Measurements from ENCODE around the gene IFNA14.
"Not testable (repeated sequence)": the region's sequence is repeated elsewhere in the genome, so short reads cannot be mapped to it uniquely, and the experiment has no call there.

IFNA14 gene

DNA sequence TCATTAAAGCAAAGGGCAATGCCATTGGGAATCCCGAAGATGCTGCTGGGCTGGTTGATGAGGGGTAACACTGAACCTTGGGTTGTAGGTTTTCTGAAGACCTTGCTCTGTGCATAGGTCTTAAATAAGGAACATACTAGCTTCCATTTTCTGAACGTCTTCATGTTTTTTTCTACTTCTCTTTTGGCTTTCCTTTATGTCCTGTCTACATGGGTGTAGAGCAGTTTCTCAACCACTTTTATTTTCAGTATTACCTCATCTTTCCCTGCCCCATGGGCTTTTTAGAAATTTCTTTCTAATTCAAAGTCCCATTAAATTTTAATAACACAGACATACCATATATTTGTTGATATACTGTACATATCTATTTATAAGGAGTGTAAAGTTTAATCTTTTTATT is at the start of gene IFNA14:
Gene IFNA14 (minus strand): TSS at position 95 of the 400 bp plus-strand sequence. CDS start 70 bp downstream, at position 25.
- DNase-seq = no peak

DNA sequence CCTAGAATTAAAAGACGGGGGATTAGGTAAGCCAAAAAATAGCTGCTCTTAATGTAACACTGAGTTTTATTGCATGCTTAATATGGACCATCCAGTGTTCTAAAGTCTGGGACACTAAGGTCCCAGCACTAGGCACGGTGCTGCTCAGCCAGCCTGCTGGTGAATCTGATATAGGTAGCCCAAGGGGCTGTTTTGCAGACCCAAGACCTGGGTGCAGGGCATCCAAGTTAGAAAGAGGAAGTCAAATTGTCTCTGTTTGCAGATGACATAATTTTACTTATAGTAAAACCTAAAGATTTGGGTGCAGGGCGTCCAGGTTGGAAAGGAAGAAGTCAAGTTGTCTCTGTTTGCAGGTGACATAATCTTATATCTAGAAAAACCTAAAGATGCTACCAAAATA is 47.5 kb upstream of the IFNA14 start:
- no peak for DNase-seq

DNA sequence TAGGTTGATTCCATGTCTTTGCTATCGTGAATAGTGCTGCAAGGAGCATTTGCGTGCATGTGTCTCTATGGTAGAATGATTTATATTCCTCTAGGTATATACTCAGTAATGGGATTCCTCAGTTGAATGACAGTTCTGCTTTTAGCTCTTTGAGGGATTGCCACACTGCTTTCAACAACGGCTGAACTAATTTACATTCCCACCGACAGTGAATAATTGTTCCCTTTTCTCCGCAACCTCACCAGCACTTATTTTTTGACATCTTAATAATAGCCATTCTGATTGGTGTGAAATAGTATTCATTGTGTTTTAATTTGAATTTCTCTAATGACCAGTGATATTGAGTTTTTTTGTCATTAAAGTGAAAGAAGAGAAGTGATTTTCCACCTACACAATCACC is 46.9 kb upstream of the IFNA14 start:
- no peak for DNase-seq

DNA sequence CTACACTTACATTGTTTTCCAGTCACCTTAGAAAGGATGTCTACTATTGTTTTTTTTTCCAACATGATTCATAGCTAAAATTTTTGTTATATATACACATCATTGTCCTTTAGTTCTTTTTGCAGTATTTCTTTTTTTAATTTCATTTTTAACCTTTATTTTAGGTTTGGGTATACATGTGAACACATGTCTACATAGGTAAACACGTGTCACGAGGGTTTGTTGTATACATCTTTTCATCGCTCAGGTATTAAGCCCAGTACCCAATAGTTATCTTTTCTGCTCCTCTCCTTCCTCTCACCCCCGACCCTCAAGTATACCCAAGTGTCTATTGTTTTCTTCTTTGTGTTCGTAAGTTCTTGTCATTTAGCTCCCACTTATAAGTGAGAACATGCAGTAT is 46.3 kb upstream of the IFNA14 start:
- no peak for DNase-seq

DNA sequence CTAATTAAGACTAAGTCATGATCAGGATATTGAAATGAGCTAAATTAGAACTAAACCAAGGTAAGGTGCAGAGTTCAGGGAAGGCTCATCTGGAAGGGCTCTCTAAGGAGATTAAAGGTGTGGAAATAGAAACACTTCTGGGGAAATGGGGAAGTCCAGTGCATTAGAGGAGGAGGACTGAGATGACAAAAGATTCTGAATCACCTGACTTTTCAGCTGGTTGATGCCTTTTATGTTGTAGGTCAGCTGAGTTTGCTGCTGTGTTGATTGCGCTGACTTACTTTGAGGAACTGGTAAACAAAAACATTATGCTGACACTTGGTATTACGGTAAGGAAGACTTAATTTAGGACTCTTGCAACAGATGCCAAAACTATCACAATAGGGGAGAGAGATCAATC is 41.5 kb upstream of the IFNA14 start:
- no peak for DNase-seq

DNA sequence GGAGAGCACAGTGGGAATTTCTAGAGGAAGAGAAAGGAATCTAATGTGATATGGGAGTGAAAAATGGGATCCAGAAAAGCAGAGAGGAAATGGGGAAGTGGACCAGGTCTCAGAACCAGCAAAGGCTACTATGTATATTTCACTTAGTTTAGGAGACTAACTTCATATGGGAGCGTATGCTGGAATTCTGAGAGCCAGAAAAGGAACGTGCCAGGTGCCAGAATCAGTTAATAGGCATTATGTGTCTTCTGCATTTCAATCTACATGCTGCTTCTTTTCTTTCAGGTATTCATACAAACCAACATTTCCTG is 28.5 kb upstream of the IFNA14 start:
- DNase-seq = no peak

DNA sequence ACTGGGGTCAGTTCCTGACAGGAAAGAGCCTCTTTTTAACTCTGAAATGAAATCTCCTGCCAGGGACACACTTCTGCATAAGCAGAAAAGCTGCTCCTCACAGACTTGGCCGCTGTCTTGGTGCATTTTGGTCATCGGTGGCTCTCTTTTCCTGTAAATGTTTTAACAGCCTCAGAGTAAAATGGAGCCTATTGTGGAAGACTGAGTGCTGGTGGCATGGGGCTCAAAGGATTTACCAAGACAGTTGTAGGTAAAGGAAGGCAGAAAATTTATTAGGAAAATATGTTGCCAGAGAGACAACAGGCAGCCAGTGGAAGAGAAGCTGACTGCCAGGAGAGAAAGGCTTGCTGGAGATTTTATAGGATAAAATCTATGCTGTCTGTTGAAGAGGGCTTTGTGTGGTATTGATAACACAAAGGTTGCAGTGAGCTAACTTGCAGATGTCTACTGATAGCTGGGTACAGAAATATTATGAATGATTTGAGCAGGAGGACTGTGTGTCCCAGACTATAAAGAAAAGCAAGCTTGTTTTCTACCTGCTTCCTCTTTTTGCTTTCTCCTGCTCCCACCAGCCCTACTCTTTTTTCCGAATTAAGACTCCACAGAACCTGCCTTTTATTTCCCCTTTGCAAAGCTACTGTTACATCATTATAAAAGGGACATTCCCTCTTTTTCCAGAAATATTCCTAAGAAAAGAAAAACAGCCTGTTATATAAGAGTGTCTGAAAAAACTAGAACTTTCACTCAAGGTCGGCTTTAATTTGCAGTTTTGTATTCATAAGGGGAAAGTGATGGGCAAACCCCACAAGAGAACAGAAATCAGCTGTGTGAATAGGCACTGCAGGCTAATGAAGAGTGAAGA is 27.9 kb upstream of the IFNA14 start:
- DNase-seq = peak; percentile 18

DNA sequence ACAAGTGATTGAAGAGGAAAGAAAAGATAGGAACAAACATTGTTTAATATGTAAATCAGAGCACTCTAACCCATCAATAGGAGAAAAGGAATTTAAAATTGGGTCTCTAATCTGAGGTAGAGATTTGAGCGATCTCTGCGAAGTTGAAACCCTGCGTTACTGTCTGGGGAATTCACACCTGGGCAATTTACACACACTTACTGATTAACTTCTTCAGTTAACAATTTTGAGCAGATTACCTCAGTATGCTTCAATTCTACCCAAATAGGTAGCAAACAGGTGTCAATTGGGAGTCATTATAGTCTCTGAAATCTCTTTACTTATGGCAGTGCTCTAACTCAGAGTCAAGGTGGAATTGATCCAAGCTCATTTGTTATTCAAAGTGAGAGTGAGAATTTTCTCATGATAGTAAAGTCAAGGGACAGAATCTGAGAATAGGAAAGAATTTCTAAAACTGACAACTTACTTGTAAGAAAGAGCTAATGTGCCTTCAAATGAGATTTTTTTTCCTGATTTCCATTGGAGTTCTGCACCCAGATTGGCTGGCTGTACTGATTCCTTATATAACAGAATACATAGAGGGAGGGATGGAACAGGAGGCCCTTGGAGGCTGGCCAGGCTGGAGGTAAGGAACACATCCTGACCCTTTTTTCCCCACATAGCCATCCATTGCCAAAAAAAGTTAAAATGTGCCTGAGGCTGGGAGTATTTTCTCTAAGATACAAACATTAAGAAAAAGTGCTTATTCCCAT is 27.1 kb upstream of the IFNA14 start:
- no peak for DNase-seq

DNA sequence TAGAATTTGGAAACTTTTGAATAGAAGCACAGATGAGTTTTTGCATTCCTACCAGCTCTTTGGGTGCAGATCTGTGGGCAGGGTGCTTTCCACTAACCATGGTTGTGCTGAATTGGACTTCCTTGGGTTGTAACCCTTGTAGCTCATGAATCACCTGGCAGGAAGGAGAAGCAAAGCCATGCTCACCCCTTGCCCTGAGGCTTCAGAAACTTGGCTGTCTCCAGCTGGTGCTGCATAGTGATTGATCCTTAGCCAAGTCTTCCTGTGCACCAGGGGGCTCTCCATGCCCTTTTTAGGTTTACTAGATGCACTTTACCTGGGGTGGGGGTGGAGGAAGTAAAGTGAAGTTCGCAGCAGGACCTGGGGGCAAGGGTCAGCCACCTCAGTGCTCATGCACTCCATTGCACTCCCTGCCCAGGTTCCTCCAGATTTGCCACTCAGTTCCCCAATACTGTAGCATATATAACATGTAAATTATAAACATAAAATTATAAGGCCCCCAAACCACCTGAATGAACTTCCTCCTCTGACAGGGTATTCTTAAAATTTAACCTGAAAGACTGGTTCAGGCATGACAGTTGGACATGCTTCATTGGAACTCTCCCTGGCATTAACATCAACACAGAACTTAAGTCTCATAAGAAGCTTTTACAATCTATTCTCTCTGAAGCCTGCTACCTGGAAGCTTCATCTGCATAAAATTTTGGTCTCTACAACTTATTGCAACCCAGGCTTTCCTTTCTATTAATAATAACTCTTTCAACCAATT is 25.8 kb upstream of the IFNA14 start:
- DNase-seq = no peak

DNA sequence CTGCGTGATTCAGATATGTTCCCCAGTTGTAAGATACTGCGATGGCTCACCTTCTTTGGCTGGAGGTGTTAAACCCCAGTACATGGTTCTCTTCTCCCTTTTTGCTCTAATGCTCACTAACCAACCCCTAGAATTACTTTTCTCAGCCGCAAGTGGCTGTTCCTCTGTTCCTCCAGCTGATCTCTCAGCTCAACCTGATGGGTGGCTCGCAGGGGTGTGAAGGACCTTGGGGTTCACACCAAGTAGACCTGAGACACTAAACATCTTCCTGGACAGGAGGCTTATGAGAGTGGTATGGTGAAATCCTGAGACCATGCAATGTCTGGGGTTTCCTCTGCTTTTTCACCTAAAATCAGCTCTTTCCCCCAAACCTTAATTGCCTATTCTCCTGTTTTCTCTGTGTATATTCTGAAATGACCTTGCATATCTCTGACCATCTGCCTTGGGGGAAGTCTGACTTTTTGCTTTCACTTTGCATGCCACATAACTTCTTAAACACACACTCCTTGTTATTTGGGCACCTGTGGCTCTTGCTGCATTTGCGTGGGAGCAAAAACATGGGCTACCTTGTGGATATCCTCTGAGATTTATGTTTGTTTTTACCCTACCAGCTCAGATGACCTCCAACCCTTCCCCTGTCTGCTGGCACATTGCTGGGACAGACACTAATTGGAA is 15.9 kb upstream of the IFNA14 start:
- no peak for DNase-seq

DNA sequence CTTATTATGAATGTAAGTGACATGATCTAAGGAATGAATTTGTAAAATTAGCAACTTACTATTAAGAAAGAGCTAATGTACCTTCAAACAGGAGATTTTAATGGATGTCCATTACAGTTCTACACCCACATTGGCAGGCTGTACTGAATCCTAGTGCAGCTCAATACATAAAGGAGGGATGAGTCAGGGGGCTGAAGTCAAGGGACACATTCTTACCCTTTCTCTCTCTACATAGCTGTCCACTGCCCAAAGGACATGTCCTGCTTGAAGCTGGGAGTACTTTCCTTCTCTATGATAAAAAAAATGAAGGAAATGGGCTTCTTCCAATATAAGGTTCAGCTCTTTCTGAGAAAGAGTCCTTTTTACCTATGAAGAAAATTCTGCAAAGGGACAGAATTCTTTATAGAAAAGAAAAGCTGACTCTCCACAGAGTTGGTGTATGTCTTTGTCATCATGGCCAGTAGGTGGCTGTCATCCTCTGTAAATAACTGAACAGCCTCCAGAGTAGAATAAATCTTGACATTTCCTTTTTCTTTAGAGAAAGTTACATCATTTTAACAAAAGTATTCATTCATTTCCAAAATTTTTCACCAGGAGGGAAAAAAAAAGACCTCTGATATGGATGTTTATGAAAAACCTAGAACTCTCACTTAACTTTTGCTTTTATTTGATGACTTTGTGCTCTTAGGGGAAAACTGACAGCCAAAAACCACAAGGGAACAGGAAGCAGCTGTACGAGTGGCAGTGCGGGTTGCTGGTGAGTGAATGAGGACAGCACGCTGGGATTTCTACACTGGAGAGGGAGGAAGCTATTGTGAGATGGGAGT is 13.1 kb upstream of the IFNA14 start:
- peak; percentile 27 for DNase-seq

DNA sequence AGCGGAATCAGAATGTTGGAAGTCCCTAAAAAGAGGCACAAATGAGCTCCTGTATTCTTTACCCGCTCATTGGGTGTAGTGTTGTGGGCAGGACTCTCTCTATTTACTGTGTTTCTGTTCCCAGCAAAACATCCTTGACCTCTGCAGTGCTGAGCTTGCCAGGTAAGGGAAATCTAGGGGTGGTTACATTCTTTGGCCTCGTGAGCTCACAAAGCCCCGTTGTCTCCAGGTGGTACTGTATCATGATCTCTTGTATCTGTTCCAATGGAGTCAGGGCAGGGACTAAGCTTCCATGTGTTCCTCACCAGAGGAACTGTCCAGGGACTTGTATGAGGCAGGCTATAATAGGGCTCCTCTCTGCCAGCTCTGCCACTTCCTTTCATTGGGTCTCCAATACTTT is 11.8 kb upstream of the IFNA14 start:
- DNase-seq = no peak

DNA sequence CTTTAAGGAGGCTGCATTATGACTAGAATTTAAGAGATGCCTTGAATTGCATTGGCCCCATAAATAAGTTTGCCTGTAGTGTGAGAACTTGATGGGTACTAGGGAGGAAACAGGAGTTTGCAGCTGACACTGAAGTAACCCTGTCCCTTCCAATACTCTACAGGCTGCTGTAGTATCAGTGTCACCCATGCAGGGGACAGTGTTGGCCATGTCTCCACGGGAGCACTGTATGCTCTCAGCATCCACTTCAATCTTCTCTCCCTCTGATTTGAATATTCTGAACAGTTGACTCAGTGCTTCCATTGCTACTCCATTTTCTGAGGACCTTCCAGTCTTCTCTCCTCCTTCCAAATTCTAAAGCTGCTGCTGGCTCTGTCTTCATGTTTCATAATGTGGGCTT is 11.4 kb upstream of the IFNA14 start:
- no peak for DNase-seq

DNA sequence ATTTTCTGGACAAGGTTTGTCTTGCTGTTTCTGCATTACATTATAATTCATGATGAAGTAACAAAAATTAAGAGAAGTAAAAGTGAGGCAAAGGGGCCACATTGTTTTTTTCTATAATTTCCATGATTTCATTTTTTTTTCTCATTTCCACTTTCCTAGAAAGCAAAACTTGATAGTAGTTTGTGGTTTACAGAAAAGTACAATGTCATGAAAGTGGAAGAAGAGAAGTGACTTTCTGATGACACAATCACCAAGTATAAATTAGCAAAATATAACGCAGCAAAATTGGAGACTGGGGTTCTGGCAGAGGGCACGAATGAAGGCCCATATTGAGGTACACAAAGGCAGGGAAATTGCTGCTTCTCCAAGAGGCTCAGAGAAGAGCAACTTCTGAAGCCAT is 5.0 kb upstream of the IFNA14 start:
- no peak for DNase-seq

DNA sequence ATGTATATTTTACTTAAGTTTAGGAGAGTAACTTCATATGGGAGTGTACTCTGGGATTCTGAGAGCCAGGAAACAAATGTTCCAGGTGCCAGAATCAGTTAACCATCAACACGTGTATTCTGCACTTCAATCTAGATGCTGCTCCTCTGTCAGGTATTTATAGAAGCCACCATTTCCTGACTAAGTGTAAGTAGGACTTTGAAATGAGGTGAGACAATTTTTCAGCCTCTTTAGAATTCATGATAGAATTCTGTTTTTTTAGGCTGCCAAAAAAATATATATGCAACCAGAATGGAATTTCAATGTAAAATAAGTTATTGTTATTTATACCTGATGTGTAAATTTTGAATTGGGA is 3.5 kb downstream of the IFNA14 start:
- DNase-seq = not testable (repeated sequence)

DNA sequence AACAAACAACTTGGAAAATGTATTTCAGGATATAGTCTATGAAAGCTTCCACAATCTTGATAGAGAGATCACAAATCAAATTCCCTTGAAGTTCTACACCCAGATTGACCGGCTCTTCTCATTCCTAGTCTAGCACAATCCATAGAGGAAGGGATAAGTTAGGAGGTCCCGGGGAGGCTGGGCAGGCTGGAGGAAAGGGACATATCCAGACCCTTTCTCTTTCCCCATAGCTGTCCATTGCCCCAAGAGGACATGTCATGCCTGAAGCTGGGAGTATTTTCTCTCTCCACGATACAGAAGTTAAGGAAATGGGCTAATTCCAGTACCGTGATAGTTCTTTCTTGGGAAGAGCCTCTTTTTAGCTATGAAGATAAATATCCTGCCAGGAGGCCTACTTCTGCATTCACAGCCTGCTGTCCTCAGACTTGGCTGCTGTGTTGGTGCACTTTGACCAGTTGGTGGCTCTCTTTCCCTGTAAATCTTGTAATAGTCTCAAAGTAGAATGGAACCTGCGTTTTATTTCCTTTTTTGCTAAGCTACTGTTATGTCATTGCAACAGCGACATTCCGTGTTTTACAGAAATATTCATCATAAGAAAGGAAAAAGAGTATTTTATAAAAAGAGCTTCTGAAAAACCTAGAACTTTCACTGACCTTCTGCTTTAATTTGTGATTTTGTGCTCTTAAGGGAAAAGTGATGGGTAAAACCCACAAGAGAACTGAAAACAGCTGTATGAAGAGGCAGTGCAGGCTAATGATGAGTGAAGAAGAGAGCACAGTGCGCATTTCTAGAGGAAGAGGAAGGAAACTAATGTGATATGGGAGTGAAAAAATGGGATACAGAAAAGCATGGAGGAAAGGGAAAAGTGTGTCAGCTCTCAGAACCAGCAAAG is 4.1 kb downstream of the IFNA14 start:
- peak; percentile 40 for DNase-seq

DNA sequence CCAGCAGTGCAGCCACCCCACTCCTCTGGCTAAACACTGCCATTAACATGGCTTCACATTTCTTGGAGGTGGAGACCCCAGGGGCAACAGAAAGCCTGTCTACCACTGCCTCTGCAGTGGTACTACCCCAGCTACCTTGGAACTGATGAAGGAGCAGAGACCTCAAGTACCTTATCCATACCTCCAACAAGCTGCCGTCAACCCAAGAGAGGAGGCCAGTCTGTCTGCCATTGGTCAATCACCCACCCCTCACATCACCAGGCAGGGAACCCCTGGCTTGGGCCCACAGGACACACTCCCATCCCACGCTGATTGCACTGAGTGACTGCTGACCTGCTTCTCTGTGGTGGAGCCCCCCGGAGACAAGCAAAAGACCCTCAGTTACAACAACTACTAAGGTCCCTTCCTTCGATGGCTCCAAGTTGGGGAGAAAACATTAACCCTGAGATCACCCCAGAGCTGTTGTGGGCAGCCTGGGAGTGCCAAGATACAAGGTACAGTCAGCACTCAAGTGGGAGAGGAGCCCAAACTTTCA is 5.6 kb downstream of the IFNA14 start:
- no peak for DNase-seq

DNA sequence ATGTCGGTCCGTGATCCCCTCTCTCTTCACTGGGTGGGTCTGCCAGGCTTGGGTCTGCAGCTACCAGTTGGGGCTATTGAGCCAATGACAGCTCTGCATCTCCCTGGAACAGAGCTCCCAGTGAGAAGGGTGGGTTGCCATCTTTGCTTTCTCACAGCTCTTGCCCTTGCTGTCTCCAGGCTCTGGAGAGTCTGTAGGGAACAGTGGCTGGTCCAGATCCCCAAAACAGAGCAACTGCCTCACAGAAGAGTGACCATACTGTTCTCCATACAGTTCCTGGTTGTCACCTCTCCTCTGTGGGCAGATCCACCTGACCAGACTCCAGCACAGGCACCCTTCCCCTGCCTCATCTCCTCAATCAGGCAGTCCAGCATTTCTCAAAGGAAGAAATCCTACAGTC is 6.5 kb downstream of the IFNA14 start:
- DNase-seq = no peak

DNA sequence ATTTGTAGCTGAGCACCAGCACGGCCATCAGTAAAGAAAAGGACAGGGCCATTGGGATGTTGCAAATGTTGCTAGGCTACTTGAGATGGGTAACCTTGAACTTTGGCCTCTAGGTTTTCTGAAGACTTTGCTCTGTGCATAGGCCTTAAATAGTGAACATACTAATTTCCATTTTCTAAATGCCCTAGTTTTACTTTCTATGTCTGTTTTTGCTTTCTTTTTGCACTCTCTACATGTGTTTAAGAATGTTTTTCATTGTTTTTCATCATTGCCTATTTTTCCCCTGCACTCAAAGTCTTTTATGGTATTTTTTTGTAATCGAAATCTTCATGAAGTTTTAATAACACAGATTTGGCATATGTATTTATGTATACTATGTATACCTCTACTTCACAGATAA is 11.7 kb downstream of the IFNA14 start, which contains the start of gene IFNA17:
Gene IFNA17 (minus strand): TSS at position 101 of the 400 bp plus-strand sequence. CDS start 49 bp downstream, at position 52.
- DNase-seq = no peak

DNA sequence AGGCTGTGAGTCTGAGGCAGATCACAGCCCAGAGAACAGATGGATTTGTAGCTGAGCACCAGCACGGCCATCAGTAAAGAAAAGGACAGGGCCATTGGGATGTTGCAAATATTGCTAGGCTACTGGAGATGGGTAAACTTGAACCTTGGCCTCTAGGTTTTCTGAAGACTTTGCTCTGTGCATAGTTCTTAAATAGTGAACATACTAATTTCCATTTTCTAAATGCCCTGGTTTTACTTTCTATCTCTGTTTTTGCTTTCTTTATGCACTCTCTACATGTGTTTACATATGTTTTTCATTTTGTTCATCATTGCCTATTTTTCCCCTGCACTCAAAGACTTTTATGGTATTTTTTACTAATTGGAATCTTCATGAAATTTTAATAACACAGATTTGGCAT is 22.6 kb downstream of the IFNA14 start, which contains the start of gene IFNA16:
Gene IFNA16 (minus strand): TSS at position 101 of the 400 bp plus-strand sequence. CDS start 6 bp downstream, at position 95.
- DNase-seq = not testable (repeated sequence)

All from KG1 (cell line).